GM23338 (cell line): ENCODE measurements around the gene TMEM151B. TPM values are rescaled to one million over a fixed set of nuclear protein-coding genes. Genes with fewer than 3 reads are reported as not detected.

ENCODE experiments used
- ATAC-seq: fragments of 200-7000 bp; cut with Tn5 transposase; 3 replicates; pipeline ENCODE4 v1.9.1; 2020
- DNase-seq: peaks from one replicate; pipeline ENCODE4 v3.0.0-alpha.2; 2015; ENCODE audit warnings: low spot score
- H2AFZ ChIP-seq: fragments of 200-600 bp; sonication (generic); 2 replicates; pipeline ENCODE4 v1.8.0; 2016; ENCODE audit warnings: antibody characterized with exemption, mild to moderate bottlenecking, moderate library complexity
- H3F3A ChIP-seq: fragments of 200-600 bp; sonication (generic); replicated peaks from 2 replicates; pipeline ENCODE4 v1.8.0; 2017; ENCODE audit warnings: antibody characterized with exemption, mixed run types, low read depth
- H3K27ac ChIP-seq: fragments of 200-600 bp; sonication (generic); 2 replicates; pipeline ENCODE4 v1.6.1; 2016; ENCODE audit warnings: low read depth
- H3K27me3 ChIP-seq: fragments of 200-600 bp; sonication (generic); 2 replicates; pipeline ENCODE4 v1.8.0; 2016; ENCODE audit warnings: mild to moderate bottlenecking, mixed run types, moderate library complexity; ENCODE audit not compliant: insufficient read depth
- H3K36me3 ChIP-seq: fragments of 200-600 bp; sonication (generic); 2 replicates; pipeline ENCODE4 v1.8.0; 2016; ENCODE audit warnings: mild to moderate bottlenecking; ENCODE audit not compliant: insufficient read depth
- H3K4me1 ChIP-seq: fragments of 200-600 bp; sonication (generic); 2 replicates; pipeline ENCODE4 v1.8.0; 2016; ENCODE audit warnings: mild to moderate bottlenecking, moderate library complexity; ENCODE audit not compliant: insufficient read depth
- H3K4me2 ChIP-seq: fragments of 200-600 bp; sonication (generic); 2 replicates; pipeline ENCODE4 v1.7.1; 2017; ENCODE audit warnings: mixed run types
- H3K4me3 ChIP-seq: fragments of 200-600 bp; sonication (generic); 2 replicates; pipeline ENCODE4 v1.6.1; 2016; ENCODE audit warnings: mixed run types
- H3K79me2 ChIP-seq: fragments of 200-600 bp; sonication (generic); replicated peaks from 2 replicates; pipeline ENCODE4 v1.8.0; 2017; ENCODE audit warnings: mild to moderate bottlenecking; ENCODE audit not compliant: insufficient read depth
- H3K9me2 ChIP-seq: fragments of 200-600 bp; sonication (generic); 2 replicates; pipeline ENCODE4 v1.8.0; 2017; ENCODE audit not compliant: insufficient read depth
- H4K20me1 ChIP-seq: fragments of 200-600 bp; sonication (generic); replicated peaks from 2 replicates; pipeline ENCODE4 v1.8.0; 2017; ENCODE audit warnings: mild to moderate bottlenecking; ENCODE audit not compliant: insufficient read depth
- H3K27ac Mint-ChIP-seq: 2 replicates; pipeline ENCODE4 v1.8.0; 2020; ENCODE audit warnings: inconsistent platforms, mild to moderate bottlenecking, moderate library complexity, mixed read lengths
- H3K27me3 Mint-ChIP-seq: 3 replicates; pipeline ENCODE4 v1.8.0; 2022; ENCODE audit warnings: low read depth, mild to moderate bottlenecking, moderate library complexity, mixed read lengths, inconsistent platforms; ENCODE audit not compliant: insufficient read depth, poor library complexity
- H3K36me3 Mint-ChIP-seq: 3 replicates; pipeline ENCODE4 v1.8.0; 2021; ENCODE audit warnings: low read depth, mild to moderate bottlenecking, inconsistent platforms, moderate library complexity, mixed read lengths
- H3K4me1 Mint-ChIP-seq: 3 replicates; pipeline ENCODE4 v1.8.0; 2020; ENCODE audit warnings: mild to moderate bottlenecking, inconsistent platforms, mixed read lengths
- H3K4me3 Mint-ChIP-seq: 3 replicates; pipeline ENCODE4 v1.8.0; 2021; ENCODE audit warnings: moderate library complexity, mild to moderate bottlenecking, inconsistent platforms, mixed read lengths
- H3K9me3 Mint-ChIP-seq: 3 replicates; pipeline ENCODE4 v1.8.0; 2020; ENCODE audit warnings: moderate library complexity, mild to moderate bottlenecking, inconsistent platforms, mixed read lengths
- CREB1 ChIP-seq: fragments of 250-450 bp; sonication (Bioruptor Pico); IDR thresholded peaks from 2 replicates; pipeline ENCODE4 v1.5.0; 2020; ENCODE audit warnings: low read depth, mild to moderate bottlenecking, moderate library complexity
- EZH2 ChIP-seq: fragments of 200-600 bp; sonication (generic); IDR thresholded peaks from one replicate; pipeline ENCODE4 v1.8.0; 2017; ENCODE audit warnings: antibody characterized with exemption, mild to moderate bottlenecking, low read depth; ENCODE audit not compliant: unreplicated experiment
- JUNB ChIP-seq: IDR thresholded peaks from one replicate; pipeline ENCODE4 v1.6.1; 2016; ENCODE audit warnings: antibody characterized with exemption; ENCODE audit not compliant: unreplicated experiment
- NANOG ChIP-seq: IDR thresholded peaks from 2 replicates; pipeline ENCODE4 v1.6.1; 2016; ENCODE audit warnings: antibody characterized with exemption, borderline replicate concordance
- POLR2AphosphoS5 ChIP-seq: IDR thresholded peaks from 2 replicates; pipeline ENCODE4 v1.6.1; 2016; ENCODE audit warnings: antibody characterized with exemption, low read depth
- ZNF114 ChIP-seq: fragments of 250-450 bp; sonication (Bioruptor Pico); IDR thresholded peaks from 2 replicates; pipeline ENCODE4 v1.5.0; 2020; ENCODE audit warnings: mild to moderate bottlenecking, moderate library complexity
- ZNF331 ChIP-seq: fragments of 250-450 bp; sonication (Bioruptor Pico); IDR thresholded peaks from 2 replicates; pipeline ENCODE4 v1.5.0; 2020; ENCODE audit warnings: low read depth, mild to moderate bottlenecking, moderate library complexity
- polyA plus RNA-seq: library from polyadenylated mRNA; unstranded; fragments of >200 nt; fragmentation: Nextera tagmentation; extraction: Ambion mirVana; gene quantifications from 2 replicates; pipeline ENCODE4 v1.2.1, GENCODE V29; 2016
- total RNA-seq: library from RNA; depleted of rRNA; stranded (reverse); fragments of >200 nt; shearing (Covaris generic); gene quantifications from 2 replicates; pipeline ENCODE4 v1.2.3, GENCODE V29; 2014
- TF ChIP-seq, protein P1 (sequence below): fragments of 250-450 bp; sonication (Bioruptor Pico); IDR thresholded peaks from 2 replicates; pipeline ENCODE4 v1.5.0; 2020; ENCODE audit warnings: mild to moderate bottlenecking, moderate library complexity
- TF ChIP-seq, protein P2 (sequence below), 2 experiments: fragments of 200-600 bp in 1 of 2; sonication (generic) in 1 of 2; conservative IDR thresholded peaks; 2 replicates each; pipeline versions ENCODE4 v1.5.1 to v1.6.1; 2016 to 2017; ENCODE audit warnings: antibody characterized with exemption in 2 of 2, low read depth in 2 of 2, mild to moderate bottlenecking in 2 of 2, moderate library complexity in 1 of 2
- TF ChIP-seq, protein P3 (sequence below): IDR thresholded peaks from 2 replicates; pipeline ENCODE4 v1.6.1; 2016; ENCODE audit warnings: antibody characterized with exemption

Gene TMEM151B
- total and polyA plus RNA-seq, 2 experiments from 2014 or later: 0.91 to 14.6 TPM

DNA sequence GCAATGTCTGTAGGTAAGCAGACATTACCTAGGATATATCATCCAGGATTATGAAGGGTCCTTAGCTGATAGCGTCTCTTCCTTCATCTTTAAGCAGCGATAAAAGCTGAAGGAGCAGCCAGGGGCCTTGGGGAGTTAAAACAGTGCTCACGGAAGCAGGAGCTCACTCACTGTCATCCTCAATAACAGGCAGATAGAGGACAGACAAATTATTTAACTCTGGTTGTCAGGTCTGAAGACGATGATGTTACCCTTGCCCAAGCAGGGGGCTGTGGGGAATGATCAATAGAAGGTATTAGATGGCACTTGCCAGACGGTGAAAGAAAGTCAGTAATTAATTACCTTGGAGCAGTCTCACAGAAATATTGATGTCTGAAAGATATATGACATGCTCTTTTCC is 59.6 kb downstream of the TMEM151B start:
- Histone ChIP-seq H2AFZ (peak overlapping the region; percentile 56; the same call in 1 of the 2 replicates), H3F3A (no peaks in the 10 kb centered on the region), H3K79me2 (no peaks in the 10 kb centered on the region), H3K4me3 (no peak overlapping the region), H3K27ac (no peak overlapping the region), H3K9me2 (0 out of 2 replicates have a peak, but pooled peaks cover 7% of the 10 kb centered on the region), H3K36me3 (no peaks in the 10 kb centered on the region), H3K27me3 (no peaks in the 10 kb centered on the region), H3K4me2 (no peak overlapping the region), H4K20me1 (no peaks in the 10 kb centered on the region), H3K4me1 (peaks cover 24% of the 10 kb centered on the region)
- no peak for DNase-seq
- H3K27me3 Mint-ChIP-seq: peaks cover 4% of the 10 kb centered on the region
- no peak overlapping the region for H3K27ac Mint-ChIP-seq
- H3K4me1 Mint-ChIP-seq: peaks cover 18% of the 10 kb centered on the region
- H3K9me3 Mint-ChIP-seq: no peaks in the 10 kb centered on the region
- no peaks in the 10 kb centered on the region for H3K36me3 Mint-ChIP-seq
- H3K4me3 Mint-ChIP-seq: no peak overlapping the region
- no peak for ATAC-seq
- no peak for TF ChIP-seq CREB1 (CRISPR knock-in tag)
- TF ChIP-seq, protein P1, sequence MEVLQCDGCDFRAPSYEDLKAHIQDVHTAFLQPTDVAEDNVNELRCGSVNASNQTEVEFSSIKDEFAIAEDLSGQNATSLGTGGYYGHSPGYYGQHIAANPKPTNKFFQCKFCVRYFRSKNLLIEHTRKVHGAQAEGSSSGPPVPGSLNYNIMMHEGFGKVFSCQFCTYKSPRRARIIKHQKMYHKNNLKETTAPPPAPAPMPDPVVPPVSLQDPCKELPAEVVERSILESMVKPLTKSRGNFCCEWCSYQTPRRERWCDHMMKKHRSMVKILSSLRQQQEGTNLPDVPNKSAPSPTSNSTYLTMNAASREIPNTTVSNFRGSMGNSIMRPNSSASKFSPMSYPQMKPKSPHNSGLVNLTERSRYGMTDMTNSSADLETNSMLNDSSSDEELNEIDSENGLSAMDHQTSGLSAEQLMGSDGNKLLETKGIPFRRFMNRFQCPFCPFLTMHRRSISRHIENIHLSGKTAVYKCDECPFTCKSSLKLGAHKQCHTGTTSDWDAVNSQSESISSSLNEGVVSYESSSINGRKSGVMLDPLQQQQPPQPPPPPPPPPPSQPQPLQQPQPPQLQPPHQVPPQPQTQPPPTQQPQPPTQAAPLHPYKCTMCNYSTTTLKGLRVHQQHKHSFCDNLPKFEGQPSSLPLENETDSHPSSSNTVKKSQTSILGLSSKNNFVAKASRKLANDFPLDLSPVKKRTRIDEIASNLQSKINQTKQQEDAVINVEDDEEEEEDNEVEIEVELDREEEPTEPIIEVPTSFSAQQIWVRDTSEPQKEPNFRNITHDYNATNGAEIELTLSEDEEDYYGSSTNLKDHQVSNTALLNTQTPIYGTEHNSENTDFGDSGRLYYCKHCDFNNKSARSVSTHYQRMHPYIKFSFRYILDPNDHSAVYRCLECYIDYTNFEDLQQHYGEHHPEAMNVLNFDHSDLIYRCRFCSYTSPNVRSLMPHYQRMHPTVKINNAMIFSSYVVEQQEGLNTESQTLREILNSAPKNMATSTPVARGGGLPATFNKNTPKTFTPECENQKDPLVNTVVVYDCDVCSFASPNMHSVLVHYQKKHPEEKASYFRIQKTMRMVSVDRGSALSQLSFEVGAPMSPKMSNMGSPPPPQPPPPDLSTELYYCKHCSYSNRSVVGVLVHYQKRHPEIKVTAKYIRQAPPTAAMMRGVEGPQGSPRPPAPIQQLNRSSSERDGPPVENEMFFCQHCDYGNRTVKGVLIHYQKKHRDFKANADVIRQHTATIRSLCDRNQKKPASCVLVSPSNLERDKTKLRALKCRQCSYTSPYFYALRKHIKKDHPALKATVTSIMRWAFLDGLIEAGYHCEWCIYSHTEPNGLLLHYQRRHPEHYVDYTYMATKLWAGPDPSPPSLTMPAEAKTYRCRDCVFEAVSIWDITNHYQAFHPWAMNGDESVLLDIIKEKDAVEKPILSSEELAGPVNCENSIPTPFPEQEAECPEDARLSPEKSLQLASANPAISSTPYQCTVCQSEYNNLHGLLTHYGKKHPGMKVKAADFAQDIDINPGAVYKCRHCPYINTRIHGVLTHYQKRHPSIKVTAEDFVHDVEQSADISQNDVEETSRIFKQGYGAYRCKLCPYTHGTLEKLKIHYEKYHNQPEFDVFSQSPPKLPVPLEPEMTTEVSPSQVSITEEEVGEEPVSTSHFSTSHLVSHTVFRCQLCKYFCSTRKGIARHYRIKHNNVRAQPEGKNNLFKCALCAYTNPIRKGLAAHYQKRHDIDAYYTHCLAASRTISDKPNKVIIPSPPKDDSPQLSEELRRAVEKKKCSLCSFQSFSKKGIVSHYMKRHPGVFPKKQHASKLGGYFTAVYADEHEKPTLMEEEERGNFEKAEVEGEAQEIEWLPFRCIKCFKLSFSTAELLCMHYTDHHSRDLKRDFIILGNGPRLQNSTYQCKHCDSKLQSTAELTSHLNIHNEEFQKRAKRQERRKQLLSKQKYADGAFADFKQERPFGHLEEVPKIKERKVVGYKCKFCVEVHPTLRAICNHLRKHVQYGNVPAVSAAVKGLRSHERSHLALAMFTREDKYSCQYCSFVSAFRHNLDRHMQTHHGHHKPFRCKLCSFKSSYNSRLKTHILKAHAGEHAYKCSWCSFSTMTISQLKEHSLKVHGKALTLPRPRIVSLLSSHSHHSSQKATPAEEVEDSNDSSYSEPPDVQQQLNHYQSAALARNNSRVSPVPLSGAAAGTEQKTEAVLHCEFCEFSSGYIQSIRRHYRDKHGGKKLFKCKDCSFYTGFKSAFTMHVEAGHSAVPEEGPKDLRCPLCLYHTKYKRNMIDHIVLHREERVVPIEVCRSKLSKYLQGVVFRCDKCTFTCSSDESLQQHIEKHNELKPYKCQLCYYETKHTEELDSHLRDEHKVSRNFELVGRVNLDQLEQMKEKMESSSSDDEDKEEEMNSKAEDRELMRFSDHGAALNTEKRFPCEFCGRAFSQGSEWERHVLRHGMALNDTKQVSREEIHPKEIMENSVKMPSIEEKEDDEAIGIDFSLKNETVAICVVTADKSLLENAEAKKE (CRISPR knock-in tag): no peak
- TF ChIP-seq ZNF114 (CRISPR knock-in tag): no peak
- TF ChIP-seq POLR2AphosphoS5: no peak

DNA sequence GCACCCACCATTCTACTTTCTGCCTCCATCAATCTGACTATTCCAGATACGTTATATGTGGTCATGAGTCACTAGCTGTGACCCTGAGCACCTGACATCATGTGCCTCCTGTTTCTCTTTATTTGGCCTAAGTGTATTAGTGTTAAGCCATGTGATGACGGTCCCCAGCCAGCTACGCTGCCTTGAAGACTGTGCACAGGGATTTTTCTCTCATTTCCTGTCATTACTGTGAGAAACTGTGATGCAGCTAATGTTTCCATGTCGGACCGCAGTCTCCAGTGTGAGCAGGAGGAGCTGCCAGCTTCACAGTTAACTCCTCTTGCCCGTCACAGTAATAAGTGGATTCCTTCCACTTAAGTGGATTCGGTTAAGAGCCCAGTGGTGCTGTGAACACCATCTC is 62.3 kb downstream of the TMEM151B start:
- no peak overlapping the region for H3K4me2 ChIP-seq
- no peaks in the 10 kb centered on the region for H3K9me3 Mint-ChIP-seq
- H3K4me3 ChIP-seq: no peak overlapping the region
- 0 out of 2 replicates have a peak, but pooled peaks cover 8% of the 10 kb centered on the region for H3K9me2 ChIP-seq
- H4K20me1 ChIP-seq: no peaks in the 10 kb centered on the region
- peaks cover 4% of the 10 kb centered on the region for H3K27me3 Mint-ChIP-seq
- H3K4me3 Mint-ChIP-seq: no peak overlapping the region
- peaks cover 27% of the 10 kb centered on the region for H3K4me1 ChIP-seq
- no peak for ATAC-seq
- 0 out of 2 replicates have a peak overlapping the region, but pooled peaks have one; percentile 28 for H2AFZ ChIP-seq
- no peak for DNase-seq
- peaks cover 29% of the 10 kb centered on the region for H3K4me1 Mint-ChIP-seq
- no peaks in the 10 kb centered on the region for H3K79me2 ChIP-seq
- H3K27ac Mint-ChIP-seq: no peak overlapping the region
- H3K27me3 ChIP-seq: no peaks in the 10 kb centered on the region
- H3K36me3 Mint-ChIP-seq: no peaks in the 10 kb centered on the region
- H3F3A ChIP-seq: no peaks in the 10 kb centered on the region
- H3K27ac ChIP-seq: no peak overlapping the region
- no peaks in the 10 kb centered on the region for H3K36me3 ChIP-seq
- TF ChIP-seq CREB1 (CRISPR knock-in tag): no peak
- TF ChIP-seq ZNF331 (CRISPR knock-in tag): no peak
- TF ChIP-seq ZNF114 (CRISPR knock-in tag): no peak
- TF ChIP-seq EZH2: no peak
- TF ChIP-seq, protein P2, sequence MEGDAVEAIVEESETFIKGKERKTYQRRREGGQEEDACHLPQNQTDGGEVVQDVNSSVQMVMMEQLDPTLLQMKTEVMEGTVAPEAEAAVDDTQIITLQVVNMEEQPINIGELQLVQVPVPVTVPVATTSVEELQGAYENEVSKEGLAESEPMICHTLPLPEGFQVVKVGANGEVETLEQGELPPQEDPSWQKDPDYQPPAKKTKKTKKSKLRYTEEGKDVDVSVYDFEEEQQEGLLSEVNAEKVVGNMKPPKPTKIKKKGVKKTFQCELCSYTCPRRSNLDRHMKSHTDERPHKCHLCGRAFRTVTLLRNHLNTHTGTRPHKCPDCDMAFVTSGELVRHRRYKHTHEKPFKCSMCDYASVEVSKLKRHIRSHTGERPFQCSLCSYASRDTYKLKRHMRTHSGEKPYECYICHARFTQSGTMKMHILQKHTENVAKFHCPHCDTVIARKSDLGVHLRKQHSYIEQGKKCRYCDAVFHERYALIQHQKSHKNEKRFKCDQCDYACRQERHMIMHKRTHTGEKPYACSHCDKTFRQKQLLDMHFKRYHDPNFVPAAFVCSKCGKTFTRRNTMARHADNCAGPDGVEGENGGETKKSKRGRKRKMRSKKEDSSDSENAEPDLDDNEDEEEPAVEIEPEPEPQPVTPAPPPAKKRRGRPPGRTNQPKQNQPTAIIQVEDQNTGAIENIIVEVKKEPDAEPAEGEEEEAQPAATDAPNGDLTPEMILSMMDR (conservative IDR thresholded peaks at IDR 0.05; ENCODE audit: low read depth in 2 of 2): no peak
- TF ChIP-seq NANOG: no peak
- TF ChIP-seq JUNB: no peak
- TF ChIP-seq, protein P3, sequence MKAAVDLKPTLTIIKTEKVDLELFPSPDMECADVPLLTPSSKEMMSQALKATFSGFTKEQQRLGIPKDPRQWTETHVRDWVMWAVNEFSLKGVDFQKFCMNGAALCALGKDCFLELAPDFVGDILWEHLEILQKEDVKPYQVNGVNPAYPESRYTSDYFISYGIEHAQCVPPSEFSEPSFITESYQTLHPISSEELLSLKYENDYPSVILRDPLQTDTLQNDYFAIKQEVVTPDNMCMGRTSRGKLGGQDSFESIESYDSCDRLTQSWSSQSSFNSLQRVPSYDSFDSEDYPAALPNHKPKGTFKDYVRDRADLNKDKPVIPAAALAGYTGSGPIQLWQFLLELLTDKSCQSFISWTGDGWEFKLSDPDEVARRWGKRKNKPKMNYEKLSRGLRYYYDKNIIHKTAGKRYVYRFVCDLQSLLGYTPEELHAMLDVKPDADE: no peak
